ENCODE data around the gene GZF1. TPM values are rescaled to one million over a fixed set of nuclear protein-coding genes. Genes with fewer than 3 reads are reported as not detected.

Gene GZF1
- total and polyA plus RNA-seq, 2 donors from 2014 or later: 7.7 to 14.1 TPM

- DNase-seq (no peak), FAIRE-seq (no peak)
- H3K9ac ChIP-seq (ENCODE audit: low read length in 3 of 3): no peak overlapping the region
- H3K27me3 ChIP-seq (ENCODE audit: control insufficient read depth, insufficient read depth, low read length): no peaks in the 10 kb centered on the region
- H3K9me3 ChIP-seq (ENCODE audit: control insufficient read depth in 2 of 3, insufficient read depth in 1 of 3, low read length in 3 of 3): no peaks in the 10 kb centered on the region
- no peak overlapping the region for H3K4me3 ChIP-seq (ENCODE audit: low read length in 3 of 3)
- H3K36me3 ChIP-seq (ENCODE audit: control insufficient read depth in 2 of 3, insufficient read depth in 3 of 3, low read length in 3 of 3): peaks cover 0 to 19% (median 15%) of the 10 kb centered on the region in 3 donors
- intact Hi-C loops (cut with DNase I): no loop called here
- no peak for TF ChIP-seq CTCF (IDR thresholded peaks at IDR 0.05; ENCODE audit: borderline replicate concordance, extremely low read depth, insufficient read depth)
- peaks cover 0 to 5% (median 0%) of the 10 kb centered on the region in 3 donors for H3K4me1 ChIP-seq (ENCODE audit: control insufficient read depth in 2 of 3, insufficient read depth in 2 of 3, low read depth in 1 of 3, low read length in 3 of 3)
- H3K27ac ChIP-seq (ENCODE audit: low read depth in 2 of 2, low read length in 2 of 2): no peak overlapping the region
Measured at GRCh38 chr20:23396950-23397627, 35.1 kb downstream of the GZF1 start.

GRCh38 chr20:23397961-23398360, 36.0 kb downstream of the GZF1 start:
- no peak overlapping the region for H3K27ac ChIP-seq (ENCODE audit: low read depth in 2 of 2, low read length in 2 of 2)
- H3K27me3 ChIP-seq (ENCODE audit: control insufficient read depth, insufficient read depth, low read length): no peaks in the 10 kb centered on the region
- DNase-seq: no peak
- no peak overlapping the region for H3K9ac ChIP-seq (ENCODE audit: low read length in 3 of 3)
- peaks cover 0 to 19% (median 15%) of the 10 kb centered on the region in 3 donors for H3K36me3 ChIP-seq (ENCODE audit: control insufficient read depth in 2 of 3, insufficient read depth in 3 of 3, low read length in 3 of 3)
- FAIRE-seq: no peak
- no peak overlapping the region for H3K4me3 ChIP-seq (ENCODE audit: low read length in 3 of 3)
- H3K9me3 ChIP-seq (ENCODE audit: control insufficient read depth in 2 of 3, insufficient read depth in 1 of 3, low read length in 3 of 3): no peaks in the 10 kb centered on the region
- peaks cover 0 to 5% (median 0%) of the 10 kb centered on the region in 3 donors for H3K4me1 ChIP-seq (ENCODE audit: control insufficient read depth in 2 of 3, insufficient read depth in 2 of 3, low read depth in 1 of 3, low read length in 3 of 3)
- no peak for TF ChIP-seq CTCF (IDR thresholded peaks at IDR 0.05; ENCODE audit: borderline replicate concordance, extremely low read depth, insufficient read depth)
- intact Hi-C loops (cut with DNase I): no loop called here

- no peak overlapping the region for H3K9ac ChIP-seq (ENCODE audit: low read length in 3 of 3)
- no peak for DNase-seq
- FAIRE-seq: no peak
- no peaks in the 10 kb centered on the region for H3K27me3 ChIP-seq (ENCODE audit: control insufficient read depth, insufficient read depth, low read length)
- no peaks in the 10 kb centered on the region for H3K9me3 ChIP-seq (ENCODE audit: control insufficient read depth in 2 of 3, insufficient read depth in 1 of 3, low read length in 3 of 3)
- peaks cover 0 to 5% (median 3%) of the 10 kb centered on the region in 3 donors for H3K36me3 ChIP-seq (ENCODE audit: control insufficient read depth in 2 of 3, insufficient read depth in 3 of 3, low read length in 3 of 3)
- H3K4me1 ChIP-seq (ENCODE audit: control insufficient read depth in 2 of 3, insufficient read depth in 2 of 3, low read depth in 1 of 3, low read length in 3 of 3): peaks cover 0 to 5% (median 0%) of the 10 kb centered on the region in 3 donors
- no peak for TF ChIP-seq CTCF (IDR thresholded peaks at IDR 0.05; ENCODE audit: borderline replicate concordance, extremely low read depth, insufficient read depth)
- H3K4me3 ChIP-seq (ENCODE audit: low read length in 3 of 3): no peak overlapping the region
- H3K27ac ChIP-seq (ENCODE audit: low read depth in 2 of 2, low read length in 2 of 2): no peak overlapping the region
- intact Hi-C loops (cut with DNase I): no loop called here
Measured at GRCh38 chr20:23399568-23400241, 37.7 kb downstream of the GZF1 start.

All from kidney (tissue), 14 donors.